Thoracic aorta (tissue), 2 donors: ENCODE data around the gene KRTAP5-10. TPM values are rescaled to one million over a fixed set of nuclear protein-coding genes. Genes with fewer than 3 reads are reported as not detected.

Source experiments
- ATAC-seq: fragments of 150-250 bp; one replicate; pipeline ENCODE4 v1.8.0; 2017; ENCODE audit warnings: low read depth; ENCODE audit not compliant: insufficient number of reproducible peaks, low FRiP score
- DNase-seq: peaks from one replicate; pipeline ENCODE4 v3.0.0-alpha.2; 2020; ENCODE audit warnings: low spot score
- H3K27ac ChIP-seq, 2 donors: fragments of 200-600 bp; sonication (generic); 1 replicate in 1 of 2; 2 replicates in 1 of 2; pipeline ENCODE4 v1.5.1; 2016; ENCODE audit warnings: mild to moderate bottlenecking in 2 of 2, moderate library complexity in 2 of 2
- H3K27me3 ChIP-seq: fragments of 200-600 bp; sonication (generic); replicated peaks from 2 replicates; pipeline ENCODE4 v1.6.0; 2016; ENCODE audit warnings: mild to moderate bottlenecking; ENCODE audit not compliant: insufficient read depth
- H3K36me3 ChIP-seq: fragments of 200-600 bp; sonication (generic); one replicate; pipeline ENCODE4 v1.5.1; 2016
- H3K4me1 ChIP-seq, 2 donors: fragments of 200-600 bp; sonication (generic); 1 replicate in 1 of 2; 2 replicates in 1 of 2; pipeline versions ENCODE4 v1.5.1 to v1.6.0; 2016; ENCODE audit warnings: low read depth in 2 of 2, mild to moderate bottlenecking in 1 of 2; ENCODE audit not compliant: control insufficient read depth in 1 of 2
- H3K4me3 ChIP-seq: fragments of 200-600 bp; sonication (generic); 2 replicates; pipeline ENCODE4 v1.5.1; 2016; ENCODE audit warnings: mild to moderate bottlenecking
- H3K9me3 ChIP-seq: fragments of 200-600 bp; sonication (generic); 2 replicates; pipeline ENCODE4 v1.5.1; 2016
- total RNA-seq, 2 donors: library from RNA; depleted of rRNA; stranded (reverse); fragments of >200 nt; gene quantifications; one replicate each; pipeline versions ENCODE4 v1.1.0 to v1.2.3, GENCODE V29; 2016
- TF ChIP-seq, protein P1 (sequence below): fragments of 200-600 bp; sonication (generic); IDR thresholded peaks from one replicate; pipeline ENCODE4 v1.5.1; 2019; ENCODE audit warnings: antibody characterized with exemption

Gene KRTAP5-10, protein sequence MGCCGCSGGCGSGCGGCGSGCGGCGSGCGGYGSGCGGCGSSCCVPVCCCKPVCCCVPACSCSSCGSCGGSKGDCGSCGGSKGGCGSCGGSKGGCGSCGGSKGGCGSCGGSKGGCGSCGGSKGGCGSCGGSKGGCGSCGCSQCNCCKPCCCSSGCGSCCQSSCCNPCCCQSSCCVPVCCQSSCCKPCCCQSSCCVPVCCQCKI
- total RNA-seq, result not detected

DNA sequence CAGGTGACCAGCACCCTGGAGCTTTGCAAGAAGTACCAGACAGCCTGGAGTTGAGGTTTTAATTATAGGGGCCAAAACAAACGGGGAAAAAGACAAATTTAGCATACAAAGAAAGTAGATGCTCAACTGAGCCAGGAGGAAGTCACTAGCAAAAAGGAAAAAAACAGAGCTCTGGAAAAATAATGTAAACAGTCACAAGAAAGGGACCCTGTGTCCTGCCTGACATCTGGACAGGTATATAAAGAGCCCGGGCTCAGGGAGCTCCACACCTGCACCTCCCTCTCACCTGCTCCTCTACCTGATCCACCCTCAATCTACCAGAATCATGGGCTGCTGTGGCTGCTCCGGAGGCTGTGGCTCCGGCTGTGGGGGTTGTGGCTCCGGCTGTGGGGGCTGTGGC is at the start of gene KRTAP5-10:
Gene KRTAP5-10 (plus strand): TSS at position 301 of the 400 bp plus-strand sequence. CDS start 25 bp downstream, at position 326.
- ATAC-seq, result no peak
- H3K27ac ChIP-seq, result no peak within 1 kb of the TSS
- no peak for DNase-seq
- H3K4me1 ChIP-seq, result no peaks in the 10 kb centered on the region
- no peaks in the 10 kb centered on the region for H3K36me3 ChIP-seq
- H3K9me3 ChIP-seq, result no peaks in the 10 kb centered on the region
- no peaks in the 10 kb centered on the region for H3K27me3 ChIP-seq
- TF ChIP-seq, protein P1, sequence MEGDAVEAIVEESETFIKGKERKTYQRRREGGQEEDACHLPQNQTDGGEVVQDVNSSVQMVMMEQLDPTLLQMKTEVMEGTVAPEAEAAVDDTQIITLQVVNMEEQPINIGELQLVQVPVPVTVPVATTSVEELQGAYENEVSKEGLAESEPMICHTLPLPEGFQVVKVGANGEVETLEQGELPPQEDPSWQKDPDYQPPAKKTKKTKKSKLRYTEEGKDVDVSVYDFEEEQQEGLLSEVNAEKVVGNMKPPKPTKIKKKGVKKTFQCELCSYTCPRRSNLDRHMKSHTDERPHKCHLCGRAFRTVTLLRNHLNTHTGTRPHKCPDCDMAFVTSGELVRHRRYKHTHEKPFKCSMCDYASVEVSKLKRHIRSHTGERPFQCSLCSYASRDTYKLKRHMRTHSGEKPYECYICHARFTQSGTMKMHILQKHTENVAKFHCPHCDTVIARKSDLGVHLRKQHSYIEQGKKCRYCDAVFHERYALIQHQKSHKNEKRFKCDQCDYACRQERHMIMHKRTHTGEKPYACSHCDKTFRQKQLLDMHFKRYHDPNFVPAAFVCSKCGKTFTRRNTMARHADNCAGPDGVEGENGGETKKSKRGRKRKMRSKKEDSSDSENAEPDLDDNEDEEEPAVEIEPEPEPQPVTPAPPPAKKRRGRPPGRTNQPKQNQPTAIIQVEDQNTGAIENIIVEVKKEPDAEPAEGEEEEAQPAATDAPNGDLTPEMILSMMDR, result no peak
- no peak within 1 kb of the TSS for H3K4me3 ChIP-seq

DNA sequence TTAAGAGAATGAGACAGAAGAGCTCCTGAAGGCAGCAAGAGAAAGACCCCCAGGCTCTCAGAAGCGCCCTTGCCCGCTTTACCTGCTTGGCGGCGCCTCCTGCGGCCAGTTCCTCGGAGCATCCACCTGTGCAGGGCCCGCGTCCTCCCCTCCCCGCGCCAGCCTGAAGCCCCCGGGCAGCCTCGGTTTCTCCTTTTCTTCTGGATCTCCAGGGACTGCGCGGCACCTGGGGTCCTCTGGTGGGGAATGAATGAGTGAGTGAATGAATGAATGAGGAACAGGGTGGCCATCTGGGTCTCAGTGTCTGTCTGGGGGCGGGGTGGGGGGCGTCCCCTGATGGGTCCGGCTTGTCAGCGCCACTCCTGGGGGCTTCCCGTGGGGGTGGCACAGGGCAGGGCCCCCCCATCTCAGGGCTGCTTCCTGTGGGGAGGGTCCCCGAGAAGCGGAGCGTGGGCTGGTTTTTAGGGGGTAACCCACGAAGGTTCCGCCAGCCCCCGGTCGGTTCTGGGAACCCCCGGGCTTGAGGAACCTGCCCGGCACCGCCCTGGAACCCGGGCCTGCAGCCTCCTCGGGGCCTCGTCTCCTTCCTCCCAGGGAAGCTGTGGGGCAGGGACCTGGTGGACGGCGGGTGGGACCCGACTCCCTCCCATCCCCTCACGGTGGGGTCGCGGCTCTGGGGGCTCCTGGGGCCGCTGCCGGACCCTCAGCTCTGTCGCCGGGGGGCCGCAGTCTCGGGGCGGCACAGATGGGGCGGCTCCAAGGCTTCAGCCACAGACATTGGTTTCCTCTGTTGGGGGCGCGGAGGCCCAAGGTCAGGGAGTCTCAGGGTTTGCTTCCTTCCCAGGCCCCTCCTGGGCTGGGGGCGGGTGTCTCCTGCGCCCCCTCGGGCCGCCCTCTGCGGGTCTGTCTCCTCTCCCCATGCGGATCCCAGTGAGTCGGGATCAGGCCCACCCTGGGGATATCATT is 46.6 kb upstream of the KRTAP5-10 start:
- Histone ChIP-seq H3K4me1 (no peaks in the 10 kb centered on the region), H3K27ac (no peak overlapping the region), H3K9me3 (no peaks in the 10 kb centered on the region), H3K36me3 (no peaks in the 10 kb centered on the region), H3K4me3 (no peak overlapping the region), H3K27me3 (no peaks in the 10 kb centered on the region)
- TF ChIP-seq, protein P1, result no peak
- no peak for DNase-seq
- ATAC-seq, result no peak

DNA sequence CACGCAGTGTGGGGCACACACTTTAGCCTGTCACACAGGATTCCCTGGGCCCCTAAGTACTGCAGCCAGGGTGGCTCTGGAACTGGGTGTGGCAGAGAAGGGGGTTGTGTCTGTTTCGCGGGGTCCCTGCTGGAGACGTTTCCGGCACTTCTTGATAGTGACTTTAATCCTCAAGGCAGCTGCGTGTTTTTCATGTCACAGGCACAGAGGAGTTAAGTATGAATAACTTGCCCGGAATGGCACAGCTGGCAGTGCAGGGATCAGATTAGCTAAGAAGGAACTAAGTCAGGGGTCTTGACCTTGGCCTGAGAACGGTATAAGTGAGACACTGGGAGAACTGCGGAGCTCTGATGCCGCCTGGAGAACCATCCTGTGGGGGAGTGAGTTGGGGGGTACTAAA is 45.8 kb upstream of the KRTAP5-10 start:
- H3K4me1 ChIP-seq, result no peaks in the 10 kb centered on the region
- ATAC-seq (no peak), DNase-seq (no peak)
- no peak overlapping the region for H3K27ac ChIP-seq
- H3K4me3 ChIP-seq, result no peak overlapping the region
- H3K27me3 ChIP-seq, result no peaks in the 10 kb centered on the region
- no peaks in the 10 kb centered on the region for H3K9me3 ChIP-seq
- H3K36me3 ChIP-seq, result no peaks in the 10 kb centered on the region
- TF ChIP-seq, protein P1, result no peak

DNA sequence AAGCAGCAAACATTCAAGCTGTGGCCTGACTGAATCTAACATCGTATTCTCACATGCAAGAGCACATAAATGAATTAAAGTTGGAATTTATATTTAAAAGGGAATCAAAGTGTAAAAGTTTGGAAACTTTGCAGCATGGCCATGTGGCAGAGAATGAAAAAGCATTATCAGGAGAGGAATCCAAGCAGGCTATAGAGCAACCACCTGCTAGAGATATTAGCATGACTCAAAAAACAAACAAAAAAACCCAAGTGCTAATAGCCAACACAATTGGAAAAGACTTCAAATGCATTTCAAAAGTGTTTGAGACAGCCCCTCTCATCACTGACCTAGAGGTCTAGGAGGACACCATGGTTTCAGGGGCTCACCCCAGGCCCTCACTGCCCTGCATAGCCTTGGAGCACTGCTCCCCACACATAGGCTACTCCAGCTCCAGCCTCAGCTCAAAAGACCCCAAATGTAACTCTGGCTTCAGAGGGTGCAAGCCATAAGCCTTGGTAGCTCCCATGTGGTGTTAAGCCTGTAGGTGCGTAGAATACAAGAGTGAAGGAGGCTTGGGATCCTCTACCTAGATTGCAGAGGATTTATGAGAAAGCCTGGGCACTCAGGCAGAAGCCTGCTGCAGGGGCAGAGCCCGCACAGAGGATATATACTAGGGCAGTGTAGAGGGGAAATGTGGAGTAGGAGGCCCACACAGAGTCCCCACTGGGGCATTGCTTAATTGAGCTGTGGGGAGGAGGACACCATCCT is 40.0 kb upstream of the KRTAP5-10 start:
- ATAC-seq (no peak), DNase-seq (no peak)
- no peaks in the 10 kb centered on the region for H3K36me3 ChIP-seq
- H3K27ac ChIP-seq, result no peak overlapping the region
- no peaks in the 10 kb centered on the region for H3K9me3 ChIP-seq
- no peaks in the 10 kb centered on the region for H3K27me3 ChIP-seq
- TF ChIP-seq, protein P1, result no peak
- no peak overlapping the region for H3K4me3 ChIP-seq
- H3K4me1 ChIP-seq, result no peaks in the 10 kb centered on the region
